Measurements from ENCODE around the gene BFSP2.
A peak's percentile ranks its signal among the peaks of the same experiment; 100 is the strongest.

The BFSP2 gene

GRCh38 chr3:133384331-133385027 is 15.4 kb upstream of the BFSP2 start:
- peak; percentile 76 for DNase-seq
- Mint-ChIP-seq H3K4me1 (peaks cover 29% of the 10 kb centered on the region), H3K36me3 (ENCODE audit: low read depth) (no peaks in the 10 kb centered on the region), H3K27ac (no peak overlapping the region), H3K9me3 (no peaks in the 10 kb centered on the region), H3K27me3 (ENCODE audit: low read depth, poor library complexity) (no peaks in the 10 kb centered on the region), H3K4me3 (no peak overlapping the region)
- peak; percentile 92 for TF ChIP-seq CTCF (IDR thresholded peaks at IDR 0.05)

GRCh38 chr3:133386876-133387275 is 13.0 kb upstream of the BFSP2 start:
- no peaks in the 10 kb centered on the region for H3K9me3 Mint-ChIP-seq
- no peak for DNase-seq
- no peak overlapping the region for H3K27ac Mint-ChIP-seq
- H3K4me3 Mint-ChIP-seq: no peak overlapping the region
- peaks cover 5% of the 10 kb centered on the region for H3K36me3 Mint-ChIP-seq (ENCODE audit: low read depth)
- TF ChIP-seq CTCF (IDR thresholded peaks at IDR 0.05): no peak
- H3K27me3 Mint-ChIP-seq (ENCODE audit: low read depth, poor library complexity): no peaks in the 10 kb centered on the region
- H3K4me1 Mint-ChIP-seq: peaks cover 40% of the 10 kb centered on the region

GRCh38 chr3:133387341-133387740 is 12.5 kb upstream of the BFSP2 start:
- Mint-ChIP-seq H3K36me3 (ENCODE audit: low read depth) (peaks cover 7% of the 10 kb centered on the region), H3K27ac (no peak overlapping the region), H3K9me3 (no peaks in the 10 kb centered on the region), H3K4me1 (peaks cover 45% of the 10 kb centered on the region), H3K27me3 (ENCODE audit: low read depth, poor library complexity) (no peaks in the 10 kb centered on the region), H3K4me3 (no peak overlapping the region)
- no peak for TF ChIP-seq CTCF (IDR thresholded peaks at IDR 0.05)
- DNase-seq: no peak

GRCh38 chr3:133388696-133389395 is 11.0 kb upstream of the BFSP2 start:
- H3K27me3 Mint-ChIP-seq (ENCODE audit: low read depth, poor library complexity): no peaks in the 10 kb centered on the region
- peak; percentile 15 for DNase-seq

GRCh38 chr3:133390715-133391114 is 9.1 kb upstream of the BFSP2 start:
- Mint-ChIP-seq H3K27ac (no peak overlapping the region), H3K36me3 (ENCODE audit: low read depth) (peaks cover 35% of the 10 kb centered on the region), H3K4me3 (no peak overlapping the region), H3K27me3 (ENCODE audit: low read depth, poor library complexity) (no peaks in the 10 kb centered on the region), H3K4me1 (peaks cover 50% of the 10 kb centered on the region), H3K9me3 (peaks cover 10% of the 10 kb centered on the region)
- DNase-seq: no peak
- no peak for TF ChIP-seq CTCF (IDR thresholded peaks at IDR 0.05)

More at GRCh38 chr3:133388696-133389395, 11.0 kb upstream of the BFSP2 start:
- H3K4me3 Mint-ChIP-seq: no peak overlapping the region
- no peak for TF ChIP-seq CTCF (IDR thresholded peaks at IDR 0.05)
- peaks cover 55% of the 10 kb centered on the region for H3K4me1 Mint-ChIP-seq
- H3K36me3 Mint-ChIP-seq (ENCODE audit: low read depth): peaks cover 22% of the 10 kb centered on the region
- H3K27ac Mint-ChIP-seq: no peak overlapping the region
- peaks cover 2% of the 10 kb centered on the region for H3K9me3 Mint-ChIP-seq

Measured in nephron progenitor cell (in vitro differentiated cells).